Gastroesophageal sphincter (tissue), 4 donors: Measurements from ENCODE around the gene LCE4A. TPM values are rescaled to one million over a fixed set of nuclear protein-coding genes. Genes with fewer than 3 reads are reported as not detected.

Source experiments
- ATAC-seq: fragments of 150-250 bp; one replicate; pipeline ENCODE4 v1.9.1; 2016; ENCODE audit warnings: mild to moderate bottlenecking, moderate library complexity
- H3K27ac ChIP-seq, 4 donors: fragments of 200-600 bp; sonication (generic) in 3 of 4; 1 replicate in 3 of 4; 2 replicates in 1 of 4; pipeline ENCODE4 v1.5.1; 2016 to 2019
- H3K27me3 ChIP-seq: fragments of 200-600 bp; sonication (generic); one replicate; pipeline ENCODE4 v1.5.1; 2019
- H3K36me3 ChIP-seq, 2 donors: fragments of 200-600 bp; sonication (generic); one replicate each; pipeline ENCODE4 v1.5.1; 2019; ENCODE audit warnings: control low read depth in 1 of 2
- H3K4me1 ChIP-seq, 3 donors: fragments of 200-600 bp; sonication (generic); 1 replicate in 2 of 3; 2 replicates in 1 of 3; pipeline ENCODE4 v1.5.1; 2016 to 2019; ENCODE audit warnings: control low read depth in 2 of 3
- H3K4me3 ChIP-seq, 2 donors: fragments of 200-600 bp; sonication (generic); one replicate each; pipeline ENCODE4 v1.5.1; 2019; ENCODE audit warnings: mild to moderate bottlenecking in 1 of 2, moderate library complexity in 1 of 2
- H3K9me3 ChIP-seq, 3 donors: fragments of 200-600 bp; sonication (generic); one replicate each; pipeline ENCODE4 v1.5.1; 2017 to 2019; ENCODE audit warnings: control low read depth in 2 of 3
- EP300 ChIP-seq: sonication (generic); formaldehyde crosslinking; IDR thresholded peaks from one replicate; pipeline ENCODE4 v1.6.1; 2017; ENCODE audit warnings: antibody characterized with exemption, mild to moderate bottlenecking
- POLR2A ChIP-seq, 2 donors: fragments of 450-650 bp; IDR thresholded peaks; one replicate each; pipeline ENCODE4 v1.6.1; 2017; ENCODE audit warnings: antibody characterized with exemption in 2 of 2, mild to moderate bottlenecking in 2 of 2, moderate library complexity in 1 of 2
- POLR2AphosphoS5 ChIP-seq: sonication (generic); formaldehyde crosslinking; IDR thresholded peaks from one replicate; pipeline ENCODE4 v1.6.1; 2017; ENCODE audit warnings: antibody characterized with exemption
- WGBS, 2 donors: methylation state at CpG; one replicate each; pipeline ENCODE4 v1.1.5; 2018; ENCODE audit warnings: low coverage in 1 of 2; 5-methylcytosine and 5-hydroxymethylcytosine counted together
- total RNA-seq, 4 donors: library from RNA; depleted of rRNA; stranded (reverse); fragments of >200 nt; gene quantifications; one replicate each; pipeline ENCODE4 v1.1.0, GENCODE V29; 2016
- TF ChIP-seq, protein P1 (sequence below), 4 experiments: fragments of 200-600 bp in 2 of 4; fragments of 450-650 bp in 2 of 4; sonication (generic) in 1 of 4; IDR thresholded peaks; one replicate each; pipeline ENCODE4 v1.5.1; 2017 to 2019; ENCODE audit warnings: antibody characterized with exemption in 4 of 4, mild to moderate bottlenecking in 2 of 4, moderate library complexity in 2 of 4

The LCE4A gene
- total RNA-seq, 4 donors from 2014 or later, result not detected

- Histone ChIP-seq H3K4me1 (no peaks in the 10 kb centered on the region), H3K36me3 (no peaks in the 10 kb centered on the region), H3K4me3 (no peak overlapping the region), H3K27ac (no peak overlapping the region), H3K27me3 (no peaks in the 10 kb centered on the region), H3K9me3 (no peaks in the 10 kb centered on the region)
- WGBS, 2 donors, result 22 to 40% methylated on average over 1 of the region's 1 CpG
- no peak for TF ChIP-seq POLR2A (IDR thresholded peaks at IDR 0.05)
- no peak for ATAC-seq
Observed at GRCh38 chr1:152735648-152736047, 27.7 kb downstream of the LCE4A start.

GRCh38 chr1:152737997-152738396 lies 30.0 kb downstream of the LCE4A start:
- no peaks in the 10 kb centered on the region for H3K9me3 ChIP-seq
- H3K4me1 ChIP-seq, result no peaks in the 10 kb centered on the region
- ATAC-seq, result no peak
- H3K27me3 ChIP-seq, result no peaks in the 10 kb centered on the region
- no peak overlapping the region for H3K4me3 ChIP-seq
- no peaks in the 10 kb centered on the region for H3K36me3 ChIP-seq
- no peak overlapping the region for H3K27ac ChIP-seq
- no peak for TF ChIP-seq POLR2A (IDR thresholded peaks at IDR 0.05)
- no peak for TF ChIP-seq EP300
- no peak for TF ChIP-seq POLR2AphosphoS5
- TF ChIP-seq, protein P1, sequence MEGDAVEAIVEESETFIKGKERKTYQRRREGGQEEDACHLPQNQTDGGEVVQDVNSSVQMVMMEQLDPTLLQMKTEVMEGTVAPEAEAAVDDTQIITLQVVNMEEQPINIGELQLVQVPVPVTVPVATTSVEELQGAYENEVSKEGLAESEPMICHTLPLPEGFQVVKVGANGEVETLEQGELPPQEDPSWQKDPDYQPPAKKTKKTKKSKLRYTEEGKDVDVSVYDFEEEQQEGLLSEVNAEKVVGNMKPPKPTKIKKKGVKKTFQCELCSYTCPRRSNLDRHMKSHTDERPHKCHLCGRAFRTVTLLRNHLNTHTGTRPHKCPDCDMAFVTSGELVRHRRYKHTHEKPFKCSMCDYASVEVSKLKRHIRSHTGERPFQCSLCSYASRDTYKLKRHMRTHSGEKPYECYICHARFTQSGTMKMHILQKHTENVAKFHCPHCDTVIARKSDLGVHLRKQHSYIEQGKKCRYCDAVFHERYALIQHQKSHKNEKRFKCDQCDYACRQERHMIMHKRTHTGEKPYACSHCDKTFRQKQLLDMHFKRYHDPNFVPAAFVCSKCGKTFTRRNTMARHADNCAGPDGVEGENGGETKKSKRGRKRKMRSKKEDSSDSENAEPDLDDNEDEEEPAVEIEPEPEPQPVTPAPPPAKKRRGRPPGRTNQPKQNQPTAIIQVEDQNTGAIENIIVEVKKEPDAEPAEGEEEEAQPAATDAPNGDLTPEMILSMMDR (IDR thresholded peaks at IDR 0.05), result no peak
- WGBS, 2 donors, result 40 to 68% methylated on average over 2 to 5 of the region's 5 CpGs

- H3K9me3 ChIP-seq, result no peaks in the 10 kb centered on the region
- no peak for ATAC-seq
Observed at GRCh38 chr1:152739841-152740240, 31.9 kb downstream of the LCE4A start.

DNA sequence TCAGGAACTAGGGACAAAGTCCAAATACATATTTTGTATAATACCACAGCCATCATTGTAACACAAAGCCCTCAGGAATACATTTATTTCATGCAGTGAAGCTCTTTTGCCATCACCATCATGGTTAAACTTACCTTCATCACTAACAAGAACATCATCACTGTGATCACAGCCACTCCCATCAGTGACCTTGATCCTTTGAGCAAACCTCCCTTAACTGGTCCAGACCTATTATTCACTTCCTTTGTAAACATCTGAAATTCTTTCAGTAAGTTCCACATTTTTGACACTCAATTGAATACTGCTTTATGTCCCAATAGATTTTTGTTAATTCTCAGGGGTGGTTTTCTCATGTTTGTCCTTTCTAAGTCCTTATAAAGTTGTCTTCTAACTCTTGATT lies 33.7 kb downstream of the LCE4A start:
- Histone ChIP-seq H3K9me3 (no peaks in the 10 kb centered on the region), H3K36me3 (no peaks in the 10 kb centered on the region), H3K4me1 (no peaks in the 10 kb centered on the region), H3K4me3 (no peak overlapping the region), H3K27me3 (no peaks in the 10 kb centered on the region), H3K27ac (no peak overlapping the region)
- TF ChIP-seq, protein P1 (IDR thresholded peaks at IDR 0.05), result no peak
- no peak for TF ChIP-seq POLR2AphosphoS5
- TF ChIP-seq POLR2A (IDR thresholded peaks at IDR 0.05), result no peak
- TF ChIP-seq EP300, result no peak
- no peak for ATAC-seq

More at GRCh38 chr1:152739841-152740240, 31.9 kb downstream of the LCE4A start:
- Histone ChIP-seq H3K36me3 (no peaks in the 10 kb centered on the region), H3K4me3 (no peak overlapping the region), H3K27me3 (no peaks in the 10 kb centered on the region), H3K4me1 (no peaks in the 10 kb centered on the region), H3K27ac (no peak overlapping the region)
- TF ChIP-seq, protein P1 (IDR thresholded peaks at IDR 0.05), result no peak
- no peak for TF ChIP-seq POLR2A (IDR thresholded peaks at IDR 0.05)
- TF ChIP-seq EP300, result no peak
- TF ChIP-seq POLR2AphosphoS5, result no peak
- 62 to 89% methylated on average over 2 to 3 of the region's 3 CpGs for WGBS, 2 donors

- Histone ChIP-seq H3K27ac (no peak overlapping the region), H3K36me3 (no peaks in the 10 kb centered on the region), H3K9me3 (no peaks in the 10 kb centered on the region), H3K4me3 (no peak overlapping the region), H3K4me1 (no peaks in the 10 kb centered on the region), H3K27me3 (no peaks in the 10 kb centered on the region)
- 57 to 73% methylated on average over 2 of the region's 2 CpGs for WGBS, 2 donors
- TF ChIP-seq POLR2AphosphoS5, result no peak
- TF ChIP-seq POLR2A (IDR thresholded peaks at IDR 0.05), result no peak
- TF ChIP-seq, protein P1 (IDR thresholded peaks at IDR 0.05), result no peak
- TF ChIP-seq EP300, result no peak
- ATAC-seq, result no peak
Observed at GRCh38 chr1:152743371-152744145, 35.6 kb downstream of the LCE4A start.
